G401 (cell line): ENCODE results near the gene INPP5A. TPM values are rescaled to one million over a fixed set of nuclear protein-coding genes. Genes with fewer than 3 reads are reported as not detected.

Experiments used
- DNase-seq: peaks from one replicate; pipeline ENCODE4 v3.0.0-alpha.2; 2015; ENCODE audit warnings: low spot score
- in situ Hi-C: cut with HindIII; loops from 2 replicates; pipeline ENCODE4 v1.10.0; 2016; ENCODE audit warnings: low sequenced_read_pairs, mixed read lengths
- total RNA-seq: library from RNA; depleted of rRNA; stranded (reverse); fragments of >200 nt; shearing (Covaris generic); gene quantifications from 2 replicates; pipeline ENCODE4 v1.2.3, GENCODE V29; 2014

The INPP5A gene
- total RNA-seq, 1 experiment from 2014 or later: 44.3 TPM

- in situ Hi-C loops: no loop called here
- DNase-seq: no peak
These were observed 9.4 kb upstream of the INPP5A start for GRCh38 chr10:132528064-132528691.

GRCh38 chr10:132532179-132532578 lies 5.4 kb upstream of the INPP5A start:
- in situ Hi-C loops: no loop called here
- DNase-seq: no peak

GRCh38 chr10:132532749-132533560 lies 4.6 kb upstream of the INPP5A start:
- in situ Hi-C loops: no loop called here
- peak; percentile 20 for DNase-seq

GRCh38 chr10:132533571-132534260 lies 3.9 kb upstream of the INPP5A start:
- in situ Hi-C loops: no loop called here
- DNase-seq: no peak

- no peak for DNase-seq
- in situ Hi-C loops: no loop called here
These were observed 3.1 kb upstream of the INPP5A start for GRCh38 chr10:132534391-132535064.

GRCh38 chr10:132535065-132535651 lies 2.4 kb upstream of the INPP5A start:
- no peak for DNase-seq
- in situ Hi-C loops: no loop called here

- peak; percentile 74 for DNase-seq
- in situ Hi-C loops: no loop called here
These were observed 1.2 kb upstream of the INPP5A start for GRCh38 chr10:132536241-132536876.

GRCh38 chr10:132536877-132537683 lies 507 bp upstream of the INPP5A start:
- peak; percentile 100 for DNase-seq
- in situ Hi-C loops: no loop called here

GRCh38 chr10:132538031-132538789 lies 623 bp downstream of the INPP5A start:
- in situ Hi-C loops: no loop called here
- peak; percentile 14 for DNase-seq

GRCh38 chr10:132538790-132539421 lies 1.3 kb downstream of the INPP5A start:
- DNase-seq: peak; percentile 25
- in situ Hi-C loops: no loop called here

- DNase-seq: peak; percentile 91
- in situ Hi-C loops: no loop called here
These were observed 1.8 kb downstream of the INPP5A start for GRCh38 chr10:132539431-132539839.

GRCh38 chr10:132539894-132540293 lies 2.3 kb downstream of the INPP5A start:
- in situ Hi-C loops: no loop called here
- no peak for DNase-seq

- DNase-seq: peak; percentile 64
- in situ Hi-C loops: no loop called here
These were observed 2.9 kb downstream of the INPP5A start for GRCh38 chr10:132540456-132540855.

GRCh38 chr10:132541129-132541528 lies 3.5 kb downstream of the INPP5A start:
- in situ Hi-C loops: no loop called here
- DNase-seq: no peak

GRCh38 chr10:132541601-132542011 lies 4.0 kb downstream of the INPP5A start:
- peak; percentile 71 for DNase-seq
- in situ Hi-C loops: no loop called here

GRCh38 chr10:132542086-132542775 lies 4.6 kb downstream of the INPP5A start:
- in situ Hi-C loops: no loop called here

More at GRCh38 chr10:132542086-132542775, 4.6 kb downstream of the INPP5A start:
- peak; percentile 54 for DNase-seq
